Activated CD8-positive, alpha-beta T cell treated with anti-CD3 and anti-CD28 coated beads for 36 hours (primary cell): ENCODE results near the gene DLX1. TPM values are rescaled to one million over a fixed set of nuclear protein-coding genes. Genes with fewer than 3 reads are reported as not detected.

Experiments used
- ATAC-seq: fragments of 200-7000 bp; cut with Tn5 transposase; one replicate; pipeline ENCODE4 v1.10.0; 2021; ENCODE audit warnings: mild to moderate bottlenecking, moderate library complexity
- CTCF ChIA-PET: fragments of 350-600 bp; sonication (Branson Sonifier 250); formaldehyde crosslinking; loops from one replicate; lab custom pipeline; 2021; ENCODE audit warnings: antibody characterized with exemption; lab: Charles Lee
- POLR2A ChIA-PET: fragments of 350-600 bp; sonication (Branson Sonifier 250); formaldehyde crosslinking; loops from one replicate; lab custom pipeline; 2021; ENCODE audit warnings: antibody characterized with exemption; lab: Charles Lee
- DNase-seq: peaks from one replicate; pipeline ENCODE4 v3.0.0-alpha.2; 2020
- H3K27ac Mint-ChIP-seq: one replicate; pipeline ENCODE4 v1.8.0; 2021; ENCODE audit warnings: mild to moderate bottlenecking, mixed read lengths
- H3K27me3 Mint-ChIP-seq: one replicate; pipeline ENCODE4 v1.8.0; 2021; ENCODE audit warnings: mixed read lengths
- H3K36me3 Mint-ChIP-seq: one replicate; pipeline ENCODE4 v1.8.0; 2021; ENCODE audit warnings: low read depth, mixed read lengths
- H3K4me1 Mint-ChIP-seq: one replicate; pipeline ENCODE4 v1.8.0; 2021; ENCODE audit warnings: low read depth, mixed read lengths
- H3K4me3 Mint-ChIP-seq: one replicate; pipeline ENCODE4 v1.8.0; 2021; ENCODE audit warnings: mild to moderate bottlenecking, moderate library complexity, mixed read lengths
- H3K9me3 Mint-ChIP-seq: one replicate; pipeline ENCODE4 v1.8.0; 2021; ENCODE audit warnings: mixed read lengths
- intact Hi-C: fragments of 100-400 bp; cut with micrococcal nuclease; formaldehyde crosslinking; loops from one replicate; pipeline ENCODE4 v1.10.0; 2022
- total RNA-seq, 2 experiments: library from RNA; stranded (reverse); gene quantifications; one replicate each; pipeline ENCODE4 v1.2.3, GENCODE V29; 2021
- TF ChIP-seq, protein P1 (sequence below): fragments of 200-600 bp; IDR thresholded peaks from one replicate; pipeline ENCODE4 v1.8.0; 2022; ENCODE audit warnings: antibody characterized with exemption, mild to moderate bottlenecking

The DLX1 gene
- total RNA-seq, 2 experiments from 2014 or later, result not detected

DNA sequence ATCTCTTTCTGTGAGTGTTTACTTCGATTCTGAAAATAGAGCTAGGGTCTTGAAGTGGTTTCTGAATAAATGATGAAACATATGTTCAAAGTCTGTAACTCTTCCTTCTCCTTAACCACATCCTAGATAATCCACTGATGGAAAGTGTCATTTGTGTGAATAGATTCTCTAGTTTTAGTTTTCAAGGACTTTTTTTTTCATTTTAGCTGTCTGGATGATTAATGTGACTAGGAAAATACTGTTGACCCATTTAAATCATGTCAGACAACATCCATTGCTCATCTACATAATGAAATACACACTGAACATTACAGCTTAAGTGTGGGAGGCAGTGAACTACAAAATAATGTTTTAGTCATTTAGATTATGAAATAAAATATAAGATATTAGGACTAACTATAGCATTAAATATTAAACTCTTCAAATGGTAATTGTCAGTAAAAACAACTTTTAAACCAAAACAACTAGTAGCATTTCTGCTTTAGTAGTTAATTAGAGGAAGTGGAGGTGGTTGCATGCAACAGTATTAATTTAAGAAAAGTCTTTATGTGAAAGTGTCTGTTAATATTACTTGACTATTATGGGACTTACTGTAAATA, 39.1 kb upstream of the DLX1 start:
- Mint-ChIP-seq H3K27ac (no peak overlapping the region), H3K4me3 (no peak overlapping the region), H3K36me3 (no peaks in the 10 kb centered on the region), H3K4me1 (peaks cover 3% of the 10 kb centered on the region), H3K9me3 (no peaks in the 10 kb centered on the region), H3K27me3 (no peaks in the 10 kb centered on the region)
- intact Hi-C loops, result no loop called here
- CTCF ChIA-PET, result no interaction called here
- ATAC-seq (no peak), DNase-seq (no peak)
- POLR2A ChIA-PET, result no interaction called here
- TF ChIP-seq, protein P1, sequence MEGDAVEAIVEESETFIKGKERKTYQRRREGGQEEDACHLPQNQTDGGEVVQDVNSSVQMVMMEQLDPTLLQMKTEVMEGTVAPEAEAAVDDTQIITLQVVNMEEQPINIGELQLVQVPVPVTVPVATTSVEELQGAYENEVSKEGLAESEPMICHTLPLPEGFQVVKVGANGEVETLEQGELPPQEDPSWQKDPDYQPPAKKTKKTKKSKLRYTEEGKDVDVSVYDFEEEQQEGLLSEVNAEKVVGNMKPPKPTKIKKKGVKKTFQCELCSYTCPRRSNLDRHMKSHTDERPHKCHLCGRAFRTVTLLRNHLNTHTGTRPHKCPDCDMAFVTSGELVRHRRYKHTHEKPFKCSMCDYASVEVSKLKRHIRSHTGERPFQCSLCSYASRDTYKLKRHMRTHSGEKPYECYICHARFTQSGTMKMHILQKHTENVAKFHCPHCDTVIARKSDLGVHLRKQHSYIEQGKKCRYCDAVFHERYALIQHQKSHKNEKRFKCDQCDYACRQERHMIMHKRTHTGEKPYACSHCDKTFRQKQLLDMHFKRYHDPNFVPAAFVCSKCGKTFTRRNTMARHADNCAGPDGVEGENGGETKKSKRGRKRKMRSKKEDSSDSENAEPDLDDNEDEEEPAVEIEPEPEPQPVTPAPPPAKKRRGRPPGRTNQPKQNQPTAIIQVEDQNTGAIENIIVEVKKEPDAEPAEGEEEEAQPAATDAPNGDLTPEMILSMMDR, result no peak

DNA sequence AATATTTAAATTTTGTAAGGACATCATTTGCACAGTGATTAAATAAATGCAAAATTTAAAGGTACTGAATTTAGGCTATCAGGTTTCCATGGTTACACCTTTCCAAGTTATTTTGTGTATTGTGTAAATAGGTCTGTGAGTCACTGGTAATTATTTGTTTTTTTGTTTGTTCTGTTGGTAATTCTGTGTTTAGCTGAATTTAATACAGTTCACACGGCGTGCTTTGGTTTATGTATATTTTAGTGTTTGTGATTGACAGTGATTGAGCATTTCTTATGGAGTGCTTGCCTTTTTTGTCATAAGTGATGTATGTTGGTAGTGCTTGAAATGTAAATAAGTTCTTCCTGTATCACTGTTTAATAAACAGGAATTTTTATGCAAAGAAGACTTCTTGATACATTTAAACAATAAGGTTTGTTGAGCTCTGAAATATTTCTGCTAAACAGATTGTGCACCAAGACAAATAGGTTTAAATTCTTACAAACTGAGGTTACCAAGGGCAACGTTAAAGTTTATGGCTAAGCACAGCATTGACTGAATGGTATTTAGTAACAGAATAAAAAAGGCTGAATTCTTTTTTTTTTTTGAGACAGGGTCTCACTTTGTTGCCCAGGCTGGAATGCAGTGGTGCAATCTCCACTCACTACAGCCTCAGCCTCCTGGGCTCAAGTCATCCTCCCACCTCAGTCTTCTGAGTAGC, 38.3 kb upstream of the DLX1 start:
- ChIA-PET POLR2A (interaction anchor here (0.6 kb wide), 1 partner anchor 576 kb away, joined by 3 read pairs; no protein-coding TSS in a partner anchor), CTCF (interaction anchor here (0.7 to 0.9 kb wide), 2 partner anchors 10 to 1440 kb away, joined by 3 read pairs; no protein-coding TSS in a partner anchor)
- Mint-ChIP-seq H3K27me3 (no peaks in the 10 kb centered on the region), H3K27ac (no peak overlapping the region), H3K9me3 (no peaks in the 10 kb centered on the region), H3K36me3 (no peaks in the 10 kb centered on the region), H3K4me1 (peaks cover 3% of the 10 kb centered on the region), H3K4me3 (no peak overlapping the region)
- TF ChIP-seq, protein P1, result no peak
- intact Hi-C loops, result no loop called here
- DNase-seq (no peak), ATAC-seq (no peak)

DNA sequence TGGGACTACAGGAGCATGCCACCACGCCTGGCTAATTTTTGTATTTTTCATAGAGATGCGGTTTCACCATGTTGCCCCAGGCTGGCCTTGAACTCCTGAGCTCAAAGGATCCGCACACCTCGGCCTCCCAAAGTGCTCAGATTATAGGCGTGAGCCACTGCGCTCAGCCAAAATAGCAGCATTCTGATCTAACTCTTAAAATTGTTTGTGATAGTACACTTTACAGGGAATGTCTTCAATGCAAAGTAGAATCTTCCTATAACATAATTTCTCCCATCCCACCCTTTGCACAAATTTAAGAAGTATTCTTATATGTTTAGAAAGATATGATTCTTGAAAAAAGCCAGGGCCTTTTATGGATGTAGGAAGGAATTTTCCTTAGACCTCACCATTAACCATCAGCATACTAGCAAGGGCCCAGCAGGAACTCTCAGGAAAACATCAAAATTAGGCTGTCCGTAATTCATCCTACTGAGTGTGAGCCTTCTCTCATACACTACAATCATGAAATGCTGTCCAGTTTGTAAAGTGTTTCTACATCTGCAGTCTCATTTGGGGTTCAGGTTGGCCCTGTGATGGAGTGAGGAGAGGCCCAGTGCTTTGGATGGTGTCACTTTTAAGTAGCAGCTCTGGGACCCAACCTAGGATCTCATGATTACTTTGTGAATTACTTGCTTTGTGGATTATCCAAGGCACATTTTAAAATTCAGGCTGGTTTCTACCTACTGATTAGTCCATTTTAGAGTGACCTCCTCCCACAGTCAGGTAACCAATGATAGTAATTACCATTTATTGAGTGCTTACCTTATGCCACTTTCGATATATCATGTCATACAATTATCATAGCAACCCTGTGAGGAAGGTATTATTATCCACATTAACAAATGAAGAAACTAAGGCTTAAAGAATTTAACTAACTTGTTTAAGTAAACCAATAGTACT, 37.5 kb upstream of the DLX1 start:
- Mint-ChIP-seq H3K27me3 (no peaks in the 10 kb centered on the region), H3K4me3 (no peak overlapping the region), H3K36me3 (no peaks in the 10 kb centered on the region), H3K27ac (no peak overlapping the region), H3K4me1 (peaks cover 3% of the 10 kb centered on the region), H3K9me3 (no peaks in the 10 kb centered on the region)
- intact Hi-C loops, result no loop called here
- TF ChIP-seq, protein P1, result no peak
- ChIA-PET POLR2A (interaction anchor here (0.6 kb wide), 1 partner anchor 577 kb away, joined by 3 read pairs; no protein-coding TSS in a partner anchor), CTCF (interaction anchor here (0.9 to 1.5 kb wide), 2 partner anchors 9 to 10 kb away, joined by 3 to 4 read pairs; no protein-coding TSS in a partner anchor)
- no peak for ATAC-seq
- DNase-seq, result no peak

DNA sequence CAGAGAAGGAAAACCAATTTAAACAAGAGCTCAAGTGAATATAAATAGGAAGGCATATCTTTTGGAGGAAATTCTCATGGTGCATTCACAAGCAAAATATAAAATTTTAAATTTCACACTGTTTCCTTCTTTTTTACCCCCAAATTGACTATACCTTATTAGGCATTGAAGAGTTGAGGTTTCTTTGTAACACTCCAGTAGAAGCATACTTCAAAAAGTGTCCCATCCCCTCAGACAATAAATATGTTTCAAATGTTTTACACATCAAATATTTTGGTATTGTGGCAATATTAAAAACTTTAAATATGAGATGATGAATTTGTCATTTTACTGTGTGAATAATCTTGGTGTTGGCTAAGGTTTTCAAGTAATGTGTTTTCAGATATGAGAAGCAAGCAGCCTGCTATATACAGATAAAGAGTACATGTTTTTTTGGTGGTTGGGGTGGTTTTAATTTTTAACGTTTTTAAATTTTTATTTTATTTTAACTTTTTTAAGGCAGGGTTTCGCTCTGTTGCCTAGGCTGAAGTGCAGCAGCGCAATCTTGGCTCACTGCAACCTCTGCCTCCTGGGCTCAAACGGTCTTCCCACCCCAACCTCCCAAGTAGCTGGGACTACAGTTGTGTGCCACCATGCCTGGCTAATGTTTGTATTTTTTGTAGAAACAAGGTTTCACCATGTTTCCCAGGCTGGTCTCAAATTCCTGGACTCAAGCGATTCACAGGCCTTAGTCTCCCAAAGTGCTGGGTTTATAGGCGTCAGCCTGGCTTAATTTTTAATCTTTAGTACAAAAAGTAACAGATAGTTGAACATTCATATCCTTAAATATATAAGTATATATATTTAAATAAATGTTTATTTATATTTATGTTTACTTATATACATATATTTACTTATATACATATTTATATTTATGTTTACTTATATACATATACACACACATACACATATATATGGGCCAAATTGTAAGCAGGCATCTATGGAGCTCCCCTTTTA, 36.5 kb upstream of the DLX1 start:
- POLR2A ChIA-PET, result interaction anchor here (0.6 kb wide), 1 partner anchor 229 kb away, joined by 3 read pairs; no protein-coding TSS in a partner anchor
- TF ChIP-seq, protein P1, result no peak
- no peaks in the 10 kb centered on the region for H3K9me3 Mint-ChIP-seq

More for the DNA sequence above, 36.5 kb upstream of the DLX1 start:
- CTCF ChIA-PET, result interaction anchor here (1.5 kb wide), 1 partner anchor 11 kb away, joined by 4 read pairs; no protein-coding TSS in a partner anchor
- no peaks in the 10 kb centered on the region for H3K27me3 Mint-ChIP-seq
- no peak overlapping the region for H3K27ac Mint-ChIP-seq
- no peaks in the 10 kb centered on the region for H3K36me3 Mint-ChIP-seq
- H3K4me3 Mint-ChIP-seq, result no peak overlapping the region
- intact Hi-C loops, result no loop called here
- no peak for ATAC-seq
- DNase-seq, result no peak
- peaks cover 3% of the 10 kb centered on the region for H3K4me1 Mint-ChIP-seq
